Islet precursor cell (in vitro differentiated cells): ENCODE measurements around the gene LSS.

Experiments used
- DNase-seq: peaks from one replicate; pipeline ENCODE4 v3.0.0-alpha.2; 2018

Gene LSS

DNA sequence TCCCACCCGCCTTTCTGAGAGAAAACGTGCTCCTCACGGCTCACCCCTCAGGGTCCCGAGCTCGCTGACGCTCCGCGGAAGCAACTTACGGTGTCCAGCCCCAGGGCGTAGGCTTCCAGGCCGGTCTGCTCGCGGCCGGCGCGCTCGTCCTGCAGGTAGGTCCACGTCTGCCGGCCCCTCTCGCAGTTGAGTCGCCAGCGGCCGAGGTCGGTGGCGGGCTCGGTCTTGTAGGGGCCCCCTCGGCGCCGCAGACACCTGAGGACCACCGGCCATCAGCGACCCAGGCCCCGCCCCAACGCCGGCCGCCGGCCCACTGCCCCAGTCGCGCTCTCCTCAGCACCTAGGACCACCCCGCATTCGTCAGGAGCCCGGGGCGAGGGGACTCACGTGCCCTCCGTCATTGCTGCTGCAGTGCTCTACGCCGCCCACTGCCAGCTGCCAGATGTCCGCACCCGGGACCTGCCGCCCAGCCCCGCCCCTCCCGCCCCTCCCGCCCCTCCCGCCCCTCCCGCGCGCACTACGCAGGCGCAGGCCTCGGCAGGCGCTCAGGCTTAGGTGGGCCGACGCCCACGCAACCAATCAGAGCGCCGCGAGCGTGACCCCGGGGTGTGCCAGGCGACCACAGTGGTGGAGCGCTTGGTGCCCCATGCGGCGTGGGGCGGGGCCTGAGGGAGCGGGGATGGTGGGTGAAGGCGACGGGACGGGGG is at the start of gene LSS:
TSS of gene LSS (minus strand) at position 430 of the 707 bp plus-strand sequence. CDS start at position 401, 29 bp downstream.
- DNase-seq: peak; percentile 99

DNA sequence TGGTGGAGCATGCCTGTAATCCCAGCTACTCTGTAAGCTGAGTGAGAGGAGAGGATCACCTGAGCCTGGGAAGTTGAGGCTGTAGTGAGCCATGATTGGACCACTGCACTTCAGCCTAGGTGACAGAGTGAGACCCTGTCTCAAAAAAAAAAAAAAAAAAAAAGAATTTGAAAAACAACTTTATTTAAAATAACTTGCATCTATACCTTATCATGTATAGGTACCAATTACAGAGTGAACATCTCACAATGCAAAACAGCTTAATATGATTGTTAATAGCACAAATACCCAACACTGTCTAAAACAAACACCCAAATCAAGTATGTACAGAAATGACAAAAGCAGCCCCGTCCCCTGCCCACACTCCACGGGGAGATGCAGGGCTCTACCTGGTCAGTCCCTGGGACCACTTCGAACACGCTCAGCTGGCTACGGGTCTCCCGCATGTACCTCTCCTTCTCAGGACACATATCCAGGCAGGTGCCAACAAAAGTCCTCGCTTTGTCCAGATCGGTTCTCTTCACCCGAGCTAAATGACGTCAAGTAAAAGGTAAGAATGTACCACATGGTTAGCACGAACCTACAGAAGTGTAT is 46.3 kb upstream of the LSS start:
- no peak for DNase-seq

DNA sequence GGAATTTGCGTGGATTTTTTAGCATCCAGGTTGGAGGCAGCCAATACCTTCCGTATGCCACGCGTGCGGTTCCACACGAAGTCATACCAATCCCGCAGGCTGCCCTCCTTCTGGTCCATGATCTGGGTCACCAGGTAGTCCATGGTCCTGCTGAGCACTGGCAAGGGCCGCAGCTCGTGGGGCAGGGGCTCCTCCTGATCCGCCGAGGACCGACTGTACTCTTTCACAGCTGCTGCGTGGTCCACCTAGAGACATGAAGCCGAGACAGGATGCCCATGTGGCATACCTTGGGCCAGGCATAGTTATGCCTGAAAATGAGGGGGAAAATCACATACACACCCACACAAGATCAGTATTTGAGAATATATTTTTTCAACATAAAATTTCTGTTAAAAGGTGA is 44.8 kb upstream of the LSS start:
- DNase-seq: no peak

DNA sequence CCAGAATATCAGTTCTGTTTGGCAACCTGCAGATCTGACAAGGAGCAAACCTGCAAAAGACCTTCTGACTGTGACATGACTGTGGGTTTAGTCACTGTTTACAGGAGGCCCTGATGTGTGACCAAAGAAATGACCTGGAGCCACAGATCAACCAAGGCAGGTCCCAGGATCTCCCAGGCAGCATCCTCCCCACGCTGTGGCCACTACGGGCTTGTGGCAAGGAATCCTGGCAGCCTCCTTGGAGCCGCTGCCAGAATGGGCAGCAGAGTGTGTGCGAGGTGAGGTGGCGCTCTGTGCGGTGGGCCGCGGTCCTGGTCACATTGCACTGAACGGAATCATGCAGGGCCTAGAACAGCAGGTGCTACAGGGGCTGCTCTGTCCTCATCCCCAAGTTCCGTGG is 40.9 kb upstream of the LSS start:
- DNase-seq: no peak

DNA sequence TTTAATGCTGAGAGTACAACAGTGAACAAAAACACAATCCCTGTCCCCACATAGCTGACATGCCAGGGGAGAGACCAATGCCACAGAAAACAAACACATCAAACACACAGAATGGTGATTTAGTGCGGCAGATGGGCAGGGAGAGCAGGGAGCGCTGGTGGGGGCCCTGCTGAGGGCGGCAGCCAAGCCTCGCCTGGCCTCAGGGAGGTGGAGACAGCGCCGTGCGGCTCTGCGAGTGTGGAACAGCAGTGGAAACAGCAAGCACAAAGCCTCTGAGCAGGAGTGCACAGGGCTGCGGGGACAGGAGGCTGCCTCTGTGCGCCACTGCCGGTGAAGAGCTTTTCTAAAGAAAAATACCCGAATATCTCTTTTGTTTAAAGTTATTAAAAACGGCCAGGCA is 39.8 kb upstream of the LSS start:
- no peak for DNase-seq

DNA sequence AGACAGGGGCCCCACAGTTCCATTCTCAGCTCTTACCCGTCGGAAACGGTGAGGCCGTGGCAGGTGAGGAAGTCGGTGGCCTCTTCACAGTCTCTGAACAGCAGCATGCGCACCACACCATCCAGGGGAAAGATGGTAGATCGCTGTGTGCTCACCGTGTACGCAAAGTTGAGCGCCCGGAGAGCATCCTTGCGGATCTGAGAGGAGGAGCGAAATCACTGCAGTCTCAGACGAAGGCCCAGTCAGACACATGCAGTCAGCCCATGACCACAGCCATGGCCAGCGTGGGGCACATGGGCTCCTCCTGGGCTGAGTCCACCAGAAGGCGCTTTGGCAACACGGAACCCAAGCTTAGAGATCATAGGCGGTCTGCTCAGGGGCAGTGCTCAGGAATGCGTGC is 38.4 kb upstream of the LSS start:
- no peak for DNase-seq

DNA sequence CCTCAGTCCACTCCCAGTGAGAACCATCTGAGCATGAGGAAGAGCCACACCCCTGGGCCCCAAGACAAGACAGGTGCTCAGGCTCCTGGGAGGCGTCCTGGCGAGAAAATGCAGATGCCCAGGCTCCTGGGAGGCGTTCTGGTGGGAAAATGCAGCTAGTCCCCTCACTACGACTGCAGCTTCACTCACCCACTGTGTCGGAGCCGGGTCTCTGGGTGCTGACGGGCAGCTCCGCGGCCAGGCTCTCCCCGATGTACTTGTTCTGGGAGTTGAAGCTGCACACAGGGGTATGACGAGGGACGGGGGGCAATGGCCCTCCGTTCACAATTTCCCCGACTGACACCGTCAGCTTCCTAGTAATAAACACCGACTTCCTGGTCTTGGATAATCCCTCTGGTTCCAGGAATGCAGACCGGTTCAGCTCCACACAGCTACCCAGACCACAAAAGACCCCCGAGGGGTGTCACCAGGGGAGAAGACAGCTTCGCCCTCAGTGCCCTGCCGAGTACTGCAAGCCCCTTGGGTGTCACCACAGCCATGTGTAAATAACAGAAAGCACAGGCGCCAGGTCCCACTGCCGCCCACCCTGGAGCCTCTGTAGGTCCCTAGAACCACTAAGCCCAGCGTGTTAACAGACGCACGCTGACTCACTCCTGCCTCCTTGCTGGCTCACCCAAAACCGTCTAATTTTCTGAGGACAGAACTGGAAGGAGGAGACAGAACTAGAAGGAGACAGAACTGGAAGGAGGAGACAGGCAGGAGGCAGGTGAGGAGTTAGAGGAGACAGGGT is 37.4 kb upstream of the LSS start:
- DNase-seq: no peak

DNA sequence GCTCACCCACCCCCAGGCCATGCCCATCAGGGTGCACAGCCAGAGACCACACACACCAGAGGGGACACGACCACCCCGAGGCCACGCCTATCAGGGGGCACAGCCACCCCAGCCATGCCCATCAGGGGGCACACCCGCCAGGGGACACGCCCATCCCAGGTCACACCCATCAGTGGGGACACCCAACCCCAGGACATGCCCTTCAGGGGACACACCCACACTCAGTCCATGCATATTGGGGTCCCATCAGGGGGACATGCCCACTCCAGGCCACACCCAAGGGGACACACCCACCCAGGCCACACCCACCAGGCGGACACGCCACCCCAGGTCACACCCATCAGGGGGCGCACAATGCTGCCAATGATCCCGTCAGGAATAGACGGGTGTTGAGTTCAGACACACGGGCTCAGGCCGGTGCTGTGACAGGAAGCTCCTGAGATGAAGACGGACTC is 36.1 kb upstream of the LSS start:
- DNase-seq: no peak

DNA sequence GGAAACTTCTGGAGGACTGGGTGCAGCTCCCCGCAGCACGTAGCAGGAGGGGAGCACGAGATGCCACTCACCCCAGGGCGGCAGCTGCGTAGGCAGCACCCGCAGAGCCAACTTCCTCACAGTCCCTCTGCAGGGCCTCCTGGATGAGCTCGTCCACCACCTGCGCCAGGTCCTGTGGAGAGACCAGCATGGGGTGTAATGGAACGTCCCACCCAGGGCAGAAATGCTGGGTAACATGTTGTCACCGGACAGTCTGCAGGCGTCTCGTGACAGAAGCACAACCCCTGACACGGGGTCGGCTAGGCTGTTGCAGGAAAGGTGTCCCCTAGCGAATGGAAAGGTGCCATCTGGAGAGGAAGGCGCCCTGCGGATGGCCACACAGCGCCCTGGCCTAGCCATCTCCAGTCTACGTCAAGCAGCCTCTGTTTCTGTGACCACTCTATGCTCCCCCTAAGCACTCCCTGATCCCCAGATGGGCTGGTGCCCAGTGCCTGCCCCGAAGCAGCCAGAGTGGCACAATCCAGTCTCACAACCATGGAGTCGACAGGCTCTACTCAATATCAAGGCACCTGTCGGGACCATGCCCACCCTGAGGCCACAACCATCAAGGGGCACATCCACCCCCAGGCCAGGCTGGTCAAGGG is 35.6 kb upstream of the LSS start:
- no peak for DNase-seq

DNA sequence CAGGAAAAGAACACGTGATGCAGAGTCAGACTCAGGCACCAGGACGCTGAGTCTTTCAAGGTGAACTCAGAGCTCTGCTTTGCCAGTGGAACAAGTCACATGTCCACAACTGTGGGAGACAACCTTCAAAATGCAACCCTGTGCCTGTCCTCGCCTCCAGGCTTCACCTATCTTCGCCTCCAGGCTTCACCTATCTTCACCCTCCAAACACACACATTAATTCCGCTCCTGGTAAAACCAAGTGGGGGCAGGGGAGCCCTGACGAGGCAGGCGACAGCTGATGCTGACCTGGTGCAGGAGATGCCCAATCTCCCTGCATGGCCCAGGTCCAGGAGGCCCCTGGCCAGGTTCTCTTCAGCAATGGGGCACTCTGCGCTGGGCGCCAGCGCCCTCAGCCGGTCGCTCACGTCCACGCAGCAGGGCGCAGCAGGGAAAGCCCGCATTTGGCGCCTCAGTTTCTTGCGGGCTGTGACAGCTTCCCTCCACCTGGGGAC is 28.0 kb upstream of the LSS start:
- no peak for DNase-seq

DNA sequence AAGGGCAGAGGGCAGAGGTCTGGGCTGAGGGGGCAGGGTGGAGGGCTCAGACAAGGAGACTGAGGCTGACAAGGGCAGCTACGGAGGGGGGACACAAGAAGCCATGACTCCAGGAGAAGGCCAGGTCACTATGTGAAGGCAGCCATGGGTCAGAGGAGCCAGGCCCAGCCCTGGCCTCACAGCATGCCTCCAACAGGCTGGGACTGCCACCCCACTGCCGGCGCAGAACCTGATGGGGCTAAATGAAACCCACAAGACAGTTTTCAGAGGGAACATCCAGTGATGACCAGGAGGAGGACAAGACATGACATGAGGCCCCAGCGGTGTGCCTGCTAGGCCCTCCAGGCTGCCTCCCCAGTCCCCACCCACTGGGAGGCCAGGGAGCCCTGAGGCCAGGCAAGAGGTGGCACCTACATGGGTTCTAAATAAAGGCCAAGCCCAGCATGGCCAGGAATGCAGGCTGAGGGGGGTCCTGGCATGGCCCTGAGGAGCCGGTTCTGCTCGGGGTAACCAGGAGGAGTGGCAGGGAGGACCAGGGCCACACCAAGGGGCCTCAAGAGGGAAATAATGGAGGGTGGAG is 27.3 kb upstream of the LSS start:
- no peak for DNase-seq

DNA sequence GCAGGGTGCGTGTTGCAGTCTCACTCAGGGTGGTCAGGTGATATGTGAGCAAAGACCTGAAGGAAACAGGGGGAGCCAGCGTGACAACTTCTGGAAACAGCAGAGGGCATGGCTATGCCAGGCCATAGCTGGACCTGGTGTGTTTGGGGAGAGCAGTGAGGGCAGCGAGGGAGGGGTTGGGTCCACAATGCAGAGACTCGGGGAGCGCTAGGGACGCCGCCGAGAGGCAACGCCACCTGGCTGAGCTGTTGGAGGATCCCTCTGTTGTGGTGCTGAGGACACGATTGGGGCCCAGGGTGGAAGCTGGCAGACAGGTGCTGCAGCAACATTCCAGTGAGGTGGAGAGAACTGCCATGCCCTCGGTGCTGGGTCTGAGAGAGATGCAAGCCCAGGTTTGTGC is 26.6 kb upstream of the LSS start:
- DNase-seq: no peak

DNA sequence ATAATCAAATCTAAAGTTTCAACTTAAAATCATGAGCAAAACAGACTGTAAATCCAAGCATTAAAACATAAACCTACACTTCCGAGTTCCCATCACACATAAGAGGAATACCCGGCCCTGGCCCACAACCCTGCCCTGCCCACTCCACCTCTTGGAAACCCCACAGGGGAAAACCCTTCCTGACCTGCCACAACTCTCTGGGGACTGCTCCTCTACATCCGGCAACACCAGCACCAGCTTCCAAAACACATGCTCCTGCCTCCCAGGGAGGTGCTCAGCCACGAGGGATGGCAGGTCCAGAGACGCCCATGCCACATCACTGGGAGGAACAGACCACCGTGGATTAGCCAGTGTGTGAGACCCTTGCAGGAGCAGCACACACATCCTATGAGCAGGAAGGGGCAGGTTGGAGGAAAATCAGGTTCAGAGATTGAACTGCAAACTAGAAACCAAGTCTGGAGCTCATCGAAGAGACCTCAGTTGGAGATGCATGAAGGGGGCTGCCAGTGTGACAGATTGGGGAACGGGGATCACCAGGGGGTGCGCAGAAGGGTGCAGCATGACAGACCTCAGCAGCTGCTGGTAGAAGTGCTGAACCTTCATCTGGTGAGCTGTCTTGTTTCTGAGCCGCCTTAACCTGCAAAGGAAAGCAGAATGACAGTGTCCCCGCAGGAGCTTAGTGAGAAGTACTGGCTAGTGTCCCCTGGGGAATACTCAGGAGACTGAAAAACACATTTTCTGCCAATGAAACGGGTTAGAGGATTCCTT is 25.8 kb upstream of the LSS start:
- no peak for DNase-seq

DNA sequence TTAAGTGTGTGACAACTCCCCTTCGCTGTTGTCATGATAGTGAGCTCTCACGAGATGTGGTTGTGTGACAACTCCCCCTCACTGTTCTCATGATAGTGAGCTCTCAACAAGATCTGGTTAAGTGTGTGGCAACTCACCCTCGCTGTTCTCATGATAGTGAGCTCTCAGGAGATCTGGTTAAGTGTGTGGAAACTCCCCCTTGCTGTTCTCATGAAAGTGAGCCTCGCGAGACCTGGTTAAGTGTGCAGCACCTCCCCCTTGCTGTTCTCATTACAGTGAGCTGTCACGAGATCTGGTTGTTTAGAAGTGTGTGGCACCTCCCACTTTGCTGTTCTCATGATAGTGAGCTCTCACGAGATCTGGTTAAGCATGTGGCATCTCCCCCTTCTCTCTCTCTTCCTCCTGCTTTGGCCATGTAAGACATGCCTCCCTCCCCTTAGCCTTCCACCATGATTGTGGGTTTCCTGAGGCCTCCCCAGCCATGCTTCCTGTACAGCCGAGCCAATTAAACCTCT is 25.1 kb upstream of the LSS start:
- DNase-seq: no peak

DNA sequence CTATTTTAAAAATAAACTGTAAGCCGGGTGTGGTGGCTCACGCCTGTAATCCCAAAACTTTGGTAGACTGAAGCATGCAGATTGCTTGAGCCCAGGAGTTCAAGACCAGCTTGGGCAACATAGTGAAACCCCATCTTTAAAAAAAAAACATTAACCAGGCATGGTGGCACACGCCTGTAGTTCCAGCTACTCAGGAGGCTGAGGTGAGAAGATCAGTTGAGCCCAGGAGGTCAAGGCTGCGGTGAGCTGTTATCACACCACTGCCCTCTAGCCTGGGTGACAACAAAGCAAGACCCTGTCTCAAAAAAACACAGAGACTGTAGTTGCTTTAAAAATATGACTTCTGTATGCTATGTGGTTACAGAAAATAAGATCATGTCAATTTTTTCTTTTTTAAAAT is 24.3 kb upstream of the LSS start:
- DNase-seq: no peak

DNA sequence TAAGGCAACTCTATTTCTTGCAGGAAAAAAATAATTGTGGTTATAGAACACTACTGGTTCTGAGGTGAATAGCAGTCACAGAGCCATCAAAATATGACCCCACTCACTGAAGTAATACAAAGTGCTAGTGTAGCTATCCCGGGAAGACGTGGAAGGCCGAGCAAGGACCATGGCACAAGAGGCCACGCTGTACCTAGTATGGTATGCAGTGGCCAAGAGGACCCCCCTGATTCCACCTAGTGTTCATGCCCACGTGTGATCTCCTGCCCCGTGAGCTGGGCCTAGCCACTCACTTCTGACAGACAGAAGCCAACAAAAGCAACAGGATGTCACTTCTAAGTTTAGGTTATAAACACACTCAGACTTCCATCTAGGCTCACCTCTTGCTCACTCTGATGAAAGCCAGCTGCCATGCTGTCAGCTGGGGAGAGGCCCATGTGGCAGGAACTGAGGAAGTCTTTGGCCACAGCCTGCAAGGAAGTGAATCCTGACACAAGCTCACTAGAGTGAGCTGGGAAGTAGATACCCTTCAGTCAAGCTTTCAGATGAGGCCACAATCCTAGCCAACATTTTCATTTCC is 21.7 kb upstream of the LSS start:
- DNase-seq: no peak

DNA sequence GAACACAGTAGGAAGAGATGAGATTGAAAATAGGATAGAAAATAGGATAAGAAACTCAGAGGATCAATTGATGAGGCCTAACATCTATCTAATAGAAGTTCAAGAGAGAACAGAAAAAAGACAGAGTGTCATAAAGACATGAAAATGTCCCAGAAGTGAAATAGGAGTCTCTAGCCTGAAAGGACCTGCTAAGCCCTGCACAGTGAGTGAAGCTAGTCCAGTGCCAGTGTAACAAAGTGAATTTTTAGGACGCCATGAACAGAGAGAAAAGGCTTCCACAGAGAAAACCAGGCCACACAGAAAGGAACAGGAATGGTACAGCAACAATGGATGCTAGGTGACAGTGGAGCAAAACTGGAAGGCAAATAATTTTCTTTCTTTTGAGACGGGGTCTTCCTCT is 20.3 kb upstream of the LSS start:
- DNase-seq: no peak

DNA sequence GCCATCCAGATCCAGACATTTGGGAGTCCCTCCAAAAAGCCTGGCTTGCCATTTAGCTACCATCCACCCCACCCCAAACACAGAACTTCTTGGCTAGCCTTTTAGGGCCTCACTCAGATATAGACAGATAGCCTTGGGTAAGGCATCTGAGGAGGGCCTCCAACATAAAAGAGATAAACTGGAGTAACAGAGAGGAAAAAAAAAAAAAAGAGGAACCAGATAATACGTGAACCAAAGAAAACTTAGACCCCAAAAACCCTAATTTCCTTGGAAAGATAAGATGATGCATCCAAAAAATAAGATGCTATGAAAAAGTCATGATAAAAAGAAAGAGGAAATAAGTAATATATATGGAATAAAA is 19.8 kb upstream of the LSS start:
- DNase-seq: no peak

DNA sequence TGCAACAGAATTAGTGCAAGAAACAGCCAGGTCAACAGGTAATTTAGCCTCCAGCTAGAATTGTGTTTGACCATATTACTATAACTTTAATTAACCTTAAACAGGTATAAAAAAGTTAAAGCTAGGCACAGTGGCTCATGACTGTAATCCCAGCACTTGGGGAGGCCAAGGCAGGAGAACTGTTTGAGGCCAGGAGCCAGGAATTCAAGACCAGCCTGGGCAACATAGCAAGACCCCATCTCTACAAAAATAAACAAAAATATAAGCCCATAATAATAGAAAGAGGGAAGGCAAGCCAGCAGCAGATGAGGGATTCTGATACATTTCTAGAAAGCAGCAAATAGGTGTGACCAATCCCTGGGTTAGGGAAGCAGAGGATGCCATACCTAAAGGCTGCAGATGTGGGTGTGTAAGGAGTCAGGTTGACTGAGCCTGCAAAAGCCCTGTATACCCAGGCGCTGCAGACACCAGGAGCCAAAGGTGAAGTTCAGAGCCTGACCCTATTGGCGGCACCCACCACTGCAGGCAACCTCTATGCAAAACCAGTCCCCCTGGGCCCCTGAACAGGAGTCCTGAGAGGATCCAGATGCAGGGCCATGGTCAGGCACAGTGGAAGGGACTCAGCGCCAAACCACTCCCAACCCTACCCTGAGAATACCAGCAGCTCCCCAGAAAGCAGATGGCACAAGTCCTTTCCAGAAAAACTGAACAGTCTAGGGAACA is 19.3 kb upstream of the LSS start:
- DNase-seq: no peak

DNA sequence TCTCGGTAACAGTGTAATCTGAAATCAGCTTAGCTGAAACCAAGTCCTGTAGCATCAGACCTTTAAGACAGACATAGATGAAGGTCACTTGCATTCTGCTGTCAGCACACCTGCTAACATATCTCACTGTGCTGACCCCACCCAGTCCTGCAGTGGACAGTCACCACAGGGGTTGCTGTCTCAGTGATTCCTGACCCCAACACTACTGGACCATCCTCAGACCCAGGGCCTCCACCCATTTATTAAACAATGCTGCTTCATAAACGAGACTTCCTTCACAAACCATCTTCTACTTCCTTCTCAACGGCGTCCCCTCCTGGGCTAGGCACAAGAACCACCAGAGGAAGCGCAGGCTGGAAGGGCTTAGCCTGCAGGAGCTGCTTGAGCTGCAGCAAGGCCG is 17.8 kb upstream of the LSS start:
- DNase-seq: no peak
